A673 (cell line): Measurements from ENCODE around the gene MS4A13. TPM values are rescaled to one million over a fixed set of nuclear protein-coding genes. Genes with fewer than 3 reads are reported as not detected.
"Not testable (repeated sequence)": the region's sequence is repeated elsewhere in the genome, so short reads cannot be mapped to it uniquely, and the experiment has no call there.

ENCODE experiments used
- BruUV-seq: library from RNA; stranded (reverse); fragments of 400-500 nt; replicated peaks from 2 replicates; lab custom pipeline; 2021; lab: Mats Ljungman, UMichigan
- CTCF ChIA-PET: fragments of 300-600 bp; sonication (Branson Sonifier 250); formaldehyde crosslinking; loops from one replicate; lab custom pipeline; 2022; ENCODE audit warnings: antibody characterized with exemption; lab: Charles Lee
- POLR2A ChIA-PET: fragments of 300-600 bp; sonication (Branson Sonifier 250); formaldehyde crosslinking; loops from one replicate; lab custom pipeline; 2022; ENCODE audit warnings: antibody characterized with exemption; ENCODE audit not compliant: low non-redundant PET; lab: Charles Lee
- DNase-seq: peaks from one replicate; pipeline ENCODE4 v3.0.0-alpha.2; 2015; ENCODE audit warnings: low spot score
- H3K27ac ChIP-seq: fragments of 200-600 bp; sonication (generic); 2 replicates; pipeline ENCODE4 v1.5.1; 2016; ENCODE audit warnings: mixed run types, low read depth, mild to moderate bottlenecking, mixed read lengths, antibody characterized with exemption, low read length; ENCODE audit not compliant: poor library complexity, severe bottlenecking
- H3K27me3 ChIP-seq: fragments of 200-600 bp; sonication (generic); replicated peaks from 2 replicates; pipeline ENCODE4 v1.6.1; 2017; ENCODE audit warnings: mixed run types, low read depth, mild to moderate bottlenecking, mixed read lengths, antibody characterized with exemption, low read length; ENCODE audit not compliant: insufficient read depth, poor library complexity
- H3K36me3 ChIP-seq: fragments of 200-600 bp; sonication (generic); 2 replicates; pipeline ENCODE4 v1.6.1; 2016; ENCODE audit warnings: mixed run types, mild to moderate bottlenecking, mixed read lengths, antibody characterized with exemption, low read length; ENCODE audit not compliant: insufficient read depth, poor library complexity, severe bottlenecking
- H3K4me1 ChIP-seq: fragments of 200-600 bp; sonication (generic); 2 replicates; pipeline ENCODE4 v1.6.1; 2017; ENCODE audit warnings: mixed run types, mild to moderate bottlenecking, mixed read lengths, antibody characterized with exemption, low read length; ENCODE audit not compliant: insufficient read depth, poor library complexity, severe bottlenecking
- H3K4me3 ChIP-seq: fragments of 200-600 bp; sonication (generic); 2 replicates; pipeline ENCODE4 v1.5.1; 2016; ENCODE audit warnings: low read depth, mixed run types, mild to moderate bottlenecking, mixed read lengths, low read length; ENCODE audit not compliant: poor library complexity, severe bottlenecking
- H3K9me3 ChIP-seq: fragments of 200-600 bp; sonication (generic); 2 replicates; pipeline ENCODE4 v1.6.1; 2016; ENCODE audit warnings: mixed run types, low read depth, mild to moderate bottlenecking, mixed read lengths, antibody characterized with exemption, low read length; ENCODE audit not compliant: poor library complexity, severe bottlenecking
- EZH2 ChIP-seq: fragments of 200-600 bp; sonication (generic); IDR thresholded peaks from 2 replicates; pipeline ENCODE4 v1.6.1; 2017; ENCODE audit warnings: borderline replicate concordance, low read depth, mild to moderate bottlenecking, mixed read lengths, antibody characterized with exemption, low read length; ENCODE audit not compliant: poor library complexity, severe bottlenecking
- intact Hi-C: fragments of 100-400 bp; cut with micrococcal nuclease; formaldehyde crosslinking; loops from one replicate; pipeline ENCODE4 v1.10.0; 2022; ENCODE audit not compliant: unreplicated experiment
- total RNA-seq: library from RNA; stranded (reverse); gene quantifications from 2 replicates; pipeline ENCODE4 v1.2.3, GENCODE V29; 2021
- TF ChIP-seq, protein P1 (sequence below): fragments of 300-800, 200-600 bp; sonication (generic); conservative IDR thresholded peaks from 2 replicates; pipeline ENCODE4 v1.5.1; 2017; ENCODE audit warnings: low read depth, mild to moderate bottlenecking, antibody characterized with exemption, low read length, moderate library complexity, mixed read lengths

The MS4A13 gene
- total RNA-seq, 1 experiment from 2014 or later: not detected

- Histone ChIP-seq H3K27me3 (peaks cover 21% of the 10 kb centered on the region), H3K4me1 (no peaks in the 10 kb centered on the region), H3K9me3 (no peaks in the 10 kb centered on the region), H3K4me3 (no peak overlapping the region), H3K36me3 (no peaks in the 10 kb centered on the region), H3K27ac (no peak overlapping the region)
- CTCF ChIA-PET: no interaction called here
- intact Hi-C loops: no loop called here
- no peak for DNase-seq
- POLR2A ChIA-PET: no interaction called here
- TF ChIP-seq, protein P1, sequence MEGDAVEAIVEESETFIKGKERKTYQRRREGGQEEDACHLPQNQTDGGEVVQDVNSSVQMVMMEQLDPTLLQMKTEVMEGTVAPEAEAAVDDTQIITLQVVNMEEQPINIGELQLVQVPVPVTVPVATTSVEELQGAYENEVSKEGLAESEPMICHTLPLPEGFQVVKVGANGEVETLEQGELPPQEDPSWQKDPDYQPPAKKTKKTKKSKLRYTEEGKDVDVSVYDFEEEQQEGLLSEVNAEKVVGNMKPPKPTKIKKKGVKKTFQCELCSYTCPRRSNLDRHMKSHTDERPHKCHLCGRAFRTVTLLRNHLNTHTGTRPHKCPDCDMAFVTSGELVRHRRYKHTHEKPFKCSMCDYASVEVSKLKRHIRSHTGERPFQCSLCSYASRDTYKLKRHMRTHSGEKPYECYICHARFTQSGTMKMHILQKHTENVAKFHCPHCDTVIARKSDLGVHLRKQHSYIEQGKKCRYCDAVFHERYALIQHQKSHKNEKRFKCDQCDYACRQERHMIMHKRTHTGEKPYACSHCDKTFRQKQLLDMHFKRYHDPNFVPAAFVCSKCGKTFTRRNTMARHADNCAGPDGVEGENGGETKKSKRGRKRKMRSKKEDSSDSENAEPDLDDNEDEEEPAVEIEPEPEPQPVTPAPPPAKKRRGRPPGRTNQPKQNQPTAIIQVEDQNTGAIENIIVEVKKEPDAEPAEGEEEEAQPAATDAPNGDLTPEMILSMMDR: no peak
- no peak for TF ChIP-seq EZH2
- BruUV-seq: no TSS peak
These were observed 10.8 kb upstream of the MS4A13 start for GRCh38 chr11:60504219-60504905.

DNA sequence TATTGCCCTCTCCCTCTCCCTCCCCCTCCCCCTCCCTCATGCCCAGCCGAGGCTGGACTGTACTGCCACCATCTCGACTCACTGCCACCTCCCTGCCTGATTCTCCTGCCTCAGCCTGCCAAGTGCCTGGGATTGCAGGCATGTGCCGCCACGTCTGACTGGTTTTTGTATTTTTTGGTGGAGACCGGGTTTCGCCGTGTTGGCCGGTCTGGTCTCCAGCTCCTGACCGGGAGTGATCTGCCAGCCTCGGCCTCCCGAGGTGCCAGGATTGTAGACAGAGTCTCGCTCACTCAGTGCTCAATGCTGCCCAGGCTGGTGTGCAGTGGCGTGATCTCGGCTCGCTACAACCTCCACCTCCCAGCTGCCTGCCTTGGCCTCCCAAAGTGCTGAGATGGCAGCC, 5.6 kb upstream of the MS4A13 start:
- H3K27ac ChIP-seq, H3K9me3 ChIP-seq, H3K36me3 ChIP-seq, CTCF ChIA-PET, DNase-seq, H3K4me3 ChIP-seq, POLR2A ChIA-PET, intact Hi-C loops, BruUV-seq, H3K4me1 ChIP-seq: not testable (repeated sequence)
- H3K27me3 ChIP-seq: peaks cover 15% of the 10 kb centered on the region

DNA sequence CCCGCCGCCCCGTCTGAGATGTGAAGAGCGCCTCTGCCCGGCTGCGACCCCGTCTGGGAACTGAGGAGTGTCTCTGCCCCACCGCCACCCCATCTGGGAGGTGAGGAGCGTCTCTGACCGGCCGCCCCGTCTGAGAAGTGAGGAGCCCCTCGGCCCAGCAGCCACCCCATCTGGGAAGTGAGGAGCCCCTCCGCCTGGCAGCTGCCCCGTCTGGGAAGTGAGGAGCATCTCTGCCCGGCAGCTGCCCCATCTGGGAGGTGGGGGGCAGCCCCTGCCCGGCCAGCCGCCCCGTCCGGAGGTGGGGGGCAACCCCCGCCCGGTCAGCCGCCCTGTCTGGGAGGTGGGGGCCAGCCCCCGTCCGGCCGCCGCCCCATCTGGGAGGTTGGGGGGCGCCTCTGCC, 5.0 kb upstream of the MS4A13 start:
- H3K9me3 ChIP-seq, H3K4me1 ChIP-seq, POLR2A ChIA-PET, CTCF ChIA-PET, H3K27ac ChIP-seq, DNase-seq, H3K36me3 ChIP-seq, H3K4me3 ChIP-seq, BruUV-seq, intact Hi-C loops: not testable (repeated sequence)
- peaks cover 17% of the 10 kb centered on the region for H3K27me3 ChIP-seq

DNA sequence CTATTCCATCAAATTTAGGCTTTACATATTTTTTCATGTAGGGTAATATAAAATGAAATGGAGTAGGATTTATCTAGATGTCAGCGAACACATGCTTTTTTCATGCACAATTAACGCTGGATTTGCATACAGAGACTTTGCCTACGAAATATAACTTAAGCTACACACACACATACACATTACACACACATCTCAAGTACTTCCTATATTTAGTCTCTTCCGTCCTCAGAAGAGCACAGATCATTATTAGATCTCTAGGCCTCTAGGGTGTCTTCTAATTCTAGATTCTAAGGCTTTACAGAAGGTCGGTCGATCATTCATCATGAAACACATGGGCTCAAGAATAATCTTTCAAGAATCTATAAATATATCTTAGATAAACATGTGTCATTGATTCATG, 3.8 kb upstream of the MS4A13 start:
- BruUV-seq: no TSS peak
- Histone ChIP-seq H3K27me3 (peaks cover 16% of the 10 kb centered on the region), H3K36me3 (no peaks in the 10 kb centered on the region), H3K4me3 (no peak overlapping the region), H3K27ac (no peak overlapping the region), H3K4me1 (no peaks in the 10 kb centered on the region), H3K9me3 (no peaks in the 10 kb centered on the region)
- intact Hi-C loops: no loop called here
- DNase-seq: no peak
- CTCF ChIA-PET: no interaction called here
- no peak for TF ChIP-seq EZH2
- TF ChIP-seq, protein P1: no peak
- POLR2A ChIA-PET: no interaction called here
